Stimulated activated memory B cell treated with anti-CD40 and anti-IgM and Interleukin-4, amounts not matched to agents 10 μg/mL and 1 μg/mL and 100 μg/mL, for 72 hours (primary cell): Measurements from ENCODE around the gene C6orf47.
"Not testable (repeated sequence)": the region's sequence is repeated elsewhere in the genome, so short reads cannot be mapped to it uniquely, and the experiment has no call there.

Source experiments
- ATAC-seq: fragments of 150-1000 bp; cut with Tn5 transposase; 2 replicates; pipeline ENCODE4 v1.10.0; 2021
- H3K27ac Mint-ChIP-seq: one replicate; pipeline ENCODE4 v1.8.0; 2022; ENCODE audit warnings: mild to moderate bottlenecking, mixed read lengths
- H3K27me3 Mint-ChIP-seq: one replicate; pipeline ENCODE4 v1.8.0; 2022; ENCODE audit warnings: mixed read lengths
- H3K36me3 Mint-ChIP-seq: one replicate; pipeline ENCODE4 v1.8.0; 2022; ENCODE audit warnings: mixed read lengths
- H3K4me1 Mint-ChIP-seq: one replicate; pipeline ENCODE4 v1.8.0; 2022; ENCODE audit warnings: mixed read lengths
- H3K4me3 Mint-ChIP-seq: one replicate; pipeline ENCODE4 v1.8.0; 2022; ENCODE audit warnings: mild to moderate bottlenecking, moderate library complexity, mixed read lengths
- H3K9me3 Mint-ChIP-seq: one replicate; pipeline ENCODE4 v1.8.0; 2022; ENCODE audit warnings: mixed read lengths

C6orf47 gene

DNA sequence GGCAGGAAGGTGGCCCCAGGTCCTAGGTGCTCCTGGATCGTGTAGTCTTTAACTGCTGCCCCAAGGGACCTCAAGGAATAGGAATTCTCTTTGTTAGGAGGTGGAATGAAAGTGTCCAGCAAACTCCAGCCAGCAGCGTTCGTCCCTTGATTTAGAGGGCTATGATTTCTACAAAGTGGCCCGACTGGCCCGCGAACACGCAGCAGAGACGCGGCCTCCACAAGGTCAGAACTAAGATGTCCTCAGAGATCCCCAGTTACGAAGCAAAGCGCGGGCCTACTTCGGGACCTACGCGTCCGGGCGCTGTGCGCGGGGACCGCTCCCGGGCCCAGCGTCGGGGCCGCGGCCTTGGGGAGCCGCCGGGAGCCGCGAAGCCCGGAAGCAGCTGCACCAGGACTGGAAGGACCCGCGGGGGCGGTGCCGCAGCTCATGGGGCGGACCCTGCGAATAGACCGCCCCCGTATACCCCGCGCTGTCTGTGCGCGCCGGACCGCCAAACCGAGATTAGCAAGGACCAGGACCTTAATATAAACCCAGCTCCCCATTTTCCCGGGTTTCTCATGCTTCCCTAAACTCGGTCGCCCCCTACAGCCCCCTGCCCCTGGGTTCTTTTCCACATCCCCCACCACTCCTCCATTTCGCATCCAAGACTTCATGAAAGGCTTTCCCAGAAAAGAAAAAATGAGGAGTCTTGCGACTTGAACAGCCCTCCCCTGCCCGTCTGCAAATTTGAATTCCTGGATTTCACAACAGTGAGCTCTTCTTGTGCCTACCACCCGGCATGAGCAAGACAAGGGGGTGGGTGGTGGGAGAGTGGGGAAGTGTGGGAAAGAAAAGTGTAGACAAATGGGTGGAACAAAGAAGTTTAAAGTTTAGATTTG, at the start of gene C6orf47:
Gene C6orf47 (minus strand): TSS at position 398 of the 881 bp plus-strand sequence. CDS start 831 bp downstream, outside the sequence.
- peak within 1 kb of the TSS; percentile 98 for H3K27ac Mint-ChIP-seq
- H3K4me1 Mint-ChIP-seq: peaks cover 89% of the 10 kb centered on the region
- ATAC-seq: peak; percentile 86
- H3K9me3 Mint-ChIP-seq: no peaks in the 10 kb centered on the region
- no peaks in the 10 kb centered on the region for H3K27me3 Mint-ChIP-seq
- peaks cover 71% of the 10 kb centered on the region for H3K36me3 Mint-ChIP-seq
- peak within 1 kb of the TSS; percentile 97 for H3K4me3 Mint-ChIP-seq

DNA sequence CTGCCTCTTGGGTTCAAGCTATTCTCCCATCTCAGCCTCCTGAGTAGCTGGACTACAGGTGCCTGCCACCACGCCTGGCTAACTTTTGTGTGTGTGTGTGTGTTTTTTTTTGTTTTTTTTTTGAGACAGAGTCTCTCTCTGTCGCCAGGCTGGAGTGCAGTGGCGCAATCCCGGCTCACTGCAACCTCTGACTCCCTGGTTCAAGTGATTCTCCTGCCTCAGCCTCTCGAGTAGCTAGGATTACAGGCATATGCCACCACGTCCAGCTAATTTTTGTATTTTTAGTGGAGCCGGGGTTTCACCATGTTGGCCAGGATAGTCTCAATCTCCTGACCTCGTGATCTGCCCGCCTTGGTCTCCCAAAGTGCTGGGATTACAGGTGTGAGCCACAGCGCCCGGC, 48.6 kb upstream of the C6orf47 start:
- H3K27me3 Mint-ChIP-seq, H3K27ac Mint-ChIP-seq, H3K9me3 Mint-ChIP-seq, ATAC-seq, H3K4me3 Mint-ChIP-seq, H3K36me3 Mint-ChIP-seq: not testable (repeated sequence)
- peaks cover 23% of the 10 kb centered on the region for H3K4me1 Mint-ChIP-seq

DNA sequence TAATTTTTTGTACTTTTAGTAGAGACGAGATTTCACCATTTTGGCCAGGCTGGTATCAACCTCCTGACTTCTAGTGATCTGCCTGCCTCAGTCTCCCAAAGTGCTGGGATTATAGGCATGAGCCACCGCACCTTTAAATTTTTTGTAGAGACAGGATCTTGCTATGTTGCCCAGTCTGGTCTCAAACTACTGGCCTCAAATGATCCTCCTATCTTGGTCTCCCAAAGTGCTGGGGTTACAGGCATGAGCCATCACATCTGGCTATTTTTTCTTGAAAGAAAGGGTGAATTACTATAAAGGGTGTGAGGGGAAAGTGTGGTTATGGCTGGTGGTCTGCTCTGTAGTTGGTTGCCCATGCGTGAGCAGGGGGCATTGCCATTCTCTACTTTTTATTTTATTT, 47.6 kb upstream of the C6orf47 start:
- ATAC-seq: no peak
- H3K27ac Mint-ChIP-seq: no peak overlapping the region
- no peaks in the 10 kb centered on the region for H3K9me3 Mint-ChIP-seq
- H3K4me3 Mint-ChIP-seq: no peak overlapping the region
- no peaks in the 10 kb centered on the region for H3K36me3 Mint-ChIP-seq
- no peaks in the 10 kb centered on the region for H3K27me3 Mint-ChIP-seq
- H3K4me1 Mint-ChIP-seq: peaks cover 23% of the 10 kb centered on the region

DNA sequence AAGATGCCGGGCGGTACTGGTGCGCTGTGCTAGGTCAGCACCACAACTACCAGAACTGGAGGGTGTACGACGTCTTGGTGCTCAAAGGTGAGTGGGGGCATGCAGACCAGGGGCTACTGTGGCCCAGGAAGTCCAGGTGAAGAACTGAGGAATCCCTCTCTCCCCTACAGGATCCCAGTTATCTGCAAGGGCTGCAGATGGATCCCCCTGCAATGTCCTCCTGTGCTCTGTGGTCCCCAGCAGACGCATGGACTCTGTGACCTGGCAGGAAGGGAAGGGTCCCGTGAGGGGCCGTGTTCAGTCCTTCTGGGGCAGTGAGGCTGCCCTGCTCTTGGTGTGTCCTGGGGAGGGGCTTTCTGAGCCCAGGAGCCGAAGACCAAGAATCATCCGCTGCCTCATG, 47.1 kb upstream of the C6orf47 start:
- Mint-ChIP-seq H3K4me1 (peaks cover 23% of the 10 kb centered on the region), H3K36me3 (no peaks in the 10 kb centered on the region), H3K9me3 (no peaks in the 10 kb centered on the region), H3K27ac (no peak overlapping the region), H3K4me3 (no peak overlapping the region), H3K27me3 (no peaks in the 10 kb centered on the region)
- ATAC-seq: no peak

- Mint-ChIP-seq H3K9me3 (no peaks in the 10 kb centered on the region), H3K36me3 (no peaks in the 10 kb centered on the region), H3K27me3 (no peaks in the 10 kb centered on the region), H3K4me3 (no peak within 1 kb of the TSS), H3K4me1 (peaks cover 23% of the 10 kb centered on the region), H3K27ac (no peak within 1 kb of the TSS)
- no peak for ATAC-seq
Measured at GRCh38 chr6:31706599-31706998, 46.0 kb upstream of the C6orf47 start, which contains the start of gene LY6G6F. TSS of gene LY6G6F (plus strand) at chr6:31706866. CDS start at chr6:31706907, 41 bp downstream.

- Mint-ChIP-seq H3K4me3 (no peak overlapping the region), H3K4me1 (peaks cover 24% of the 10 kb centered on the region), H3K9me3 (no peaks in the 10 kb centered on the region), H3K36me3 (no peaks in the 10 kb centered on the region), H3K27me3 (no peaks in the 10 kb centered on the region), H3K27ac (no peak overlapping the region)
- no peak for ATAC-seq
Measured at GRCh38 chr6:31705931-31706330, 45.4 kb upstream of the C6orf47 start.

DNA sequence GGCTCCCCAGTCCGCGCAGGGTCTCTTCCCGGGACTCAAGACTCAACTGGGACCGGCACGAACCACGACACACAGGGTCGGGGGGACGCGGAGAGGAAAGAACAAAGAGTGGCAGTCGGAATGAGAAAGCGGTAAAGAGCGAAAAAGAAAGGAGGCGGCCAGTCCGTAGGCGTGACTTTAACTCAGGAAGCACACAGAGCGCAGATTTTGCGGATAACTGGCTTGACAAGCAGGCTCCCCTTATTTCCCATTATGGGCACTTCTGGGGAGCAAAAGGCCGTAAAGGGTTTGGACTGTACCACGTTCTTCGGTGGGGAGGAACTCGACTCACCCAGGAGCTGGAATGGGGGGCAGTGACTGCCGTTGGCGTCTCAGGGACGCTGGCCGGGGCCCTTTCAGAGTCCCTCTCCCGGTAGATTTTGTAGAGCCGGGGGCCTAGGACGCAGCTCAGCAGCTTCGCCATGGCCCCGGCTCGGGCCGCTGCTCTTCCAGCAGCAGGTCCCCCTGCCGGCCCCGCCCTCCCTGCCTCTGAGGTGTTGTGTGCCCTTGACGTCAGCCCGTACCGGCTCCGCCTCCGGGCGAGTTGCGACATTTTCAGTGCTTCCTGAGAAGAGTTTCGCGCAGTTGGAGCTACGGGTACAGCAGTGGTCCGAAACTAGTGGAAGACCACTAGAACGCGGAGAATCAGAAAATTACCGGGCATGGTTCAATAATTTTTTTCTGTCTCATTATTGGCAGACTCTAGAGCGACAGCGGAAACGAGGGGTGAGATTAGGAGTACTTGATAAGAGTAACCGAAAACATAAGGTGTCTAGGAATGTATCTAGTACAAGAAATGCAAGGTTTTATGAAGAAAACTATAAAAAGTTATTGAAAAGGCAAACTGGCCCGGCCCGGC, 42.5 kb upstream of the C6orf47 start, which contains the start of gene ABHD16A:
Gene ABHD16A (minus strand): TSS at position 506 of the 898 bp plus-strand sequence. CDS start 43 bp downstream, at position 463.
- H3K27me3 Mint-ChIP-seq: no peaks in the 10 kb centered on the region
- no peaks in the 10 kb centered on the region for H3K9me3 Mint-ChIP-seq
- no peaks in the 10 kb centered on the region for H3K36me3 Mint-ChIP-seq
- peak within 1 kb of the TSS; percentile 100 for H3K4me3 Mint-ChIP-seq
- H3K4me1 Mint-ChIP-seq: peaks cover 20% of the 10 kb centered on the region
- H3K27ac Mint-ChIP-seq: peak within 1 kb of the TSS; percentile 96
- ATAC-seq: peak; percentile 99

DNA sequence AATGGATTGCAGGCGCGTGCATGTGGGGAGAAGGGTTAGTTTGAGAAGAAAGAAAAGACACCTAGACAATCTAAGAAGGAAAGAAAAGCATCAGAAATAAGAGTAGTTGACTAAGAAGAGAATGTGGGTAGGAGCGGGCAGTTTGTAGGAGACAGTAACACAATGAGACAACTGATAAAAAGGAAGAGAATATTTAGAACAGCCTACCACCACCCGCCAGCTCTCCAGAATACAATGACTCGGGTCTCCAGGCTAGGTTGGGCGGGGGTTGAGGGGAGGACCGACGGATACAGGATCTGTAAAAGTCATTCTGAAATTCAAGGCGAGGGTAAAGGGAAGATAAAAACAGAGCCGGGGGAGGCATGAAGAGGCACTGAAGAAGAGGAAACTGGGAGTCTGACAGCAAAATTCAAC, 41.8 kb upstream of the C6orf47 start:
- ATAC-seq: peak; percentile 4
- peak overlapping the region; percentile 96 for H3K27ac Mint-ChIP-seq
- no peaks in the 10 kb centered on the region for H3K9me3 Mint-ChIP-seq
- peaks cover 5% of the 10 kb centered on the region for H3K36me3 Mint-ChIP-seq
- H3K4me1 Mint-ChIP-seq: peaks cover 27% of the 10 kb centered on the region
- H3K27me3 Mint-ChIP-seq: no peaks in the 10 kb centered on the region
- peak overlapping the region; percentile 100 for H3K4me3 Mint-ChIP-seq

DNA sequence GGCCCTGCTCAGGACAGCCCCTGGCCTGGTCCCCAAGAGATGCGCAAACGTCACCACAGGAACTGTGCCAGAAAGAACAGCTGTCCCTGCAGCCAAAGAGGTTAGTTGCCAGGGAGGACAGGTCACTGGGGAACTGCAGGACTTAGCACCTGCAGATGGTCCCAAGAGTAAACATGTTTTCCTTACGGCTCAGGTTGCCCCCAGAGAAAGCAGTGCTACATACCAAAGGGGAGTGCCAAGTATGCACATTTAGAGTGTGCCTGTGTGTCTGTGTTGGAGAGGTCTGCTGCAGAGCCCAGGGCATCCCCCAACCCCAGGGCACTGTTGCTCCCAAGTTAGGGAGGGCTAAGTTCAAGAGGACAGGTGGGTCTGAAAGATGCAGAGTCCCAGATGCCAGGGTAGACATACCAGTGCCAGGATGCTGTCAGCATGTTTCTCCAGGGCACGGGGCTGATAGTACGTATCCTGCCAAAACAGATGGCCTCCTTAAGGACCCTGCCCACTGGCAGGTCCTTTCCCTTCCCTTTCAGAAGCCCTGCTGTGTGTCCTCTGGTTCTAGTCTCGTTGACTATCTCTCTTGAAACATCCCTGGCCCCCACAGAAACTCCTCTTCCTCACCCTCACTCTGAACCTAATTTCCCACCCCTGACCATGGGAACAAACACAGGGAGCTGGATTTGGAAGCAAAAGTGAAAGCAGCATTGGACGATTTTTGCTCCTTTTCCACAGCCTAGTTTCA, 41.3 kb upstream of the C6orf47 start:
- Mint-ChIP-seq H3K27ac (peak overlapping the region; percentile 96), H3K36me3 (peaks cover 10% of the 10 kb centered on the region), H3K4me3 (peak overlapping the region; percentile 100), H3K9me3 (no peaks in the 10 kb centered on the region), H3K27me3 (no peaks in the 10 kb centered on the region), H3K4me1 (peaks cover 30% of the 10 kb centered on the region)
- no peak for ATAC-seq

GRCh38 chr6:31700740-31701401, 40.3 kb upstream of the C6orf47 start:
- H3K4me3 Mint-ChIP-seq: no peak overlapping the region
- H3K9me3 Mint-ChIP-seq: no peaks in the 10 kb centered on the region
- H3K36me3 Mint-ChIP-seq: peaks cover 17% of the 10 kb centered on the region
- ATAC-seq: no peak
- H3K27ac Mint-ChIP-seq: peak overlapping the region; percentile 96
- no peaks in the 10 kb centered on the region for H3K27me3 Mint-ChIP-seq
- H3K4me1 Mint-ChIP-seq: peaks cover 30% of the 10 kb centered on the region

DNA sequence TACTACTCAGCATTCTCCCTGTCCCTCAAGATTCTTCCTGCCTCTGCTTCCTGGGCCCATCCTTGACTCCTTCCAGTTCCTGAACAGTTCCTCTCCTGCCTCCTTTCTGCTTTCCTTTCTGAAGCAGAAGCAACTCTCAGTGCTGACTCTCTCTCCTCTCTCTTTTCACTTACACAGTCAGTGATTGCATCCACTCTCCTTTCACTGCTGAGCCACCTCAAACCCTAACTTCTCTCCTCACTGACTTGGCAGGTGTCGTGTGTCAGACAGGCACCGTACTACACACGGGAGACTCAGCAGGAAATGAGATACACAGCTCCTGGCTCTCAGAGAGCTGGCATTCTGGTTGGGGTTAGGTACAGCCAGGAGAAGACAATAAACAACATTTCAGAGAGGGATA, 37.0 kb upstream of the C6orf47 start:
- H3K9me3 Mint-ChIP-seq: no peaks in the 10 kb centered on the region
- no peaks in the 10 kb centered on the region for H3K27me3 Mint-ChIP-seq
- peaks cover 33% of the 10 kb centered on the region for H3K4me1 Mint-ChIP-seq
- ATAC-seq: no peak
- H3K4me3 Mint-ChIP-seq: no peak overlapping the region
- peaks cover 24% of the 10 kb centered on the region for H3K36me3 Mint-ChIP-seq
- H3K27ac Mint-ChIP-seq: peak overlapping the region; percentile 23

DNA sequence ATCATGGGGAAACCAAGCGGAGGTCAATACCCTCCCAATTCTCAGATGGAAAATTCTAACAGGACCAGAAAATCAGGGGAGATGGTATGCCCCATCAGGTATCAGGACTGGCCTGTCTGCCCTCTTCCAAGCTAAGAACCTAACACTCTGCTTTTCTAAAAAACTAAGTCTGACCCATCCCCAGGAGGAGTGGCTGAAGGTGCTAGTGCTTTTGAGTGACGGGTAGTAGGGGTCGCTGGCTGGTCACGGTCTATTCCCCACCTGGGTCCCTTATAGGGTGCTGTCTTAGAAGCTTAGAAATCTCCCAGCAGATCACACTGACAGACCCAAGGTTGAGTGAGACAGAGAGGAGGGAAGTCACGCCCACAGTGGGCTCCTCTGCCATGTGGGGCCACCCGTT, 33.0 kb upstream of the C6orf47 start:
- no peak overlapping the region for H3K4me3 Mint-ChIP-seq
- no peak for ATAC-seq

DNA sequence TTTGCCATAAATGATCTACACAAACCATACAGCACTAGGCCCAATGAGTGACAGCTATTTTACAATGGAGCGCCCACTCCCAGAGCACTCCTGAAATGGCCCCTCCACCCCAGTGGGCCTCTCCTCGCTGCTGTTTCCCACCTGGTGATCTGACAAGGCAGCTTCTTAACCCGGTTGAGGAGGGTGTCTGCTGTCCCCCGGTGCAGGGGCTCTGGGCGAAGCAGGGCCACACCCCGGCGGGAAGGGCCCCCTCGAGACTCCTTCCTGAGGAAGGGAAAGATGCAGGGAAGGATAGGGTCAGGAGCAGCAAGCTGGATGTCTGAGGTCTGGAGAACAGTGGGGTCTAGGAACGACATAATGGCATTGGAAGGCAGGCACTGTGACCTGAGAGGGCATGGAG, 32.3 kb upstream of the C6orf47 start:
- Mint-ChIP-seq H3K36me3 (peaks cover 57% of the 10 kb centered on the region), H3K27ac (no peak overlapping the region), H3K9me3 (no peaks in the 10 kb centered on the region), H3K27me3 (no peaks in the 10 kb centered on the region), H3K4me1 (peaks cover 35% of the 10 kb centered on the region), H3K4me3 (no peak overlapping the region)
- no peak for ATAC-seq

More for the DNA sequence above, 33.0 kb upstream of the C6orf47 start:
- Mint-ChIP-seq H3K27ac (no peak overlapping the region), H3K27me3 (no peaks in the 10 kb centered on the region), H3K4me1 (peaks cover 37% of the 10 kb centered on the region), H3K36me3 (peaks cover 55% of the 10 kb centered on the region), H3K9me3 (no peaks in the 10 kb centered on the region)

- Mint-ChIP-seq H3K27ac (no peak overlapping the region), H3K36me3 (peaks cover 57% of the 10 kb centered on the region), H3K4me3 (no peak overlapping the region), H3K27me3 (no peaks in the 10 kb centered on the region), H3K4me1 (peaks cover 30% of the 10 kb centered on the region), H3K9me3 (no peaks in the 10 kb centered on the region)
- no peak for ATAC-seq
Measured at GRCh38 chr6:31692353-31692752, 31.8 kb upstream of the C6orf47 start.
